Smooth muscle cell (in vitro differentiated cells): Measurements from ENCODE around the gene ARHGEF40. TPM values are rescaled to one million over a fixed set of nuclear protein-coding genes. Genes with fewer than 3 reads are reported as not detected.

Source experiments
- DNase-seq: peaks from one replicate; lab custom pipeline; 2025; ENCODE audit not compliant: unreplicated experiment; lab: John Stamatoyannopoulos, UW
- H2AFZ ChIP-seq: fragments of 200-600 bp; sonication (generic); 2 replicates; pipeline ENCODE4 v1.6.0; 2016; ENCODE audit warnings: antibody characterized with exemption, low read depth, mild to moderate bottlenecking
- H3F3A ChIP-seq: fragments of 200-600 bp; sonication (generic); 2 replicates; pipeline ENCODE4 v1.6.0; 2017; ENCODE audit warnings: antibody characterized with exemption, low read depth
- H3K27ac ChIP-seq: fragments of 200-600 bp; sonication (generic); 2 replicates; pipeline ENCODE4 v1.5.1; 2016; ENCODE audit warnings: low read depth, mild to moderate bottlenecking
- H3K27me3 ChIP-seq: fragments of 200-600 bp; sonication (generic); 2 replicates; pipeline ENCODE4 v1.6.1; 2016; ENCODE audit warnings: low read depth, mild to moderate bottlenecking
- H3K36me3 ChIP-seq: fragments of 200-600 bp; sonication (generic); 2 replicates; pipeline ENCODE4 v1.5.1; 2016; ENCODE audit warnings: low read depth
- H3K4me1 ChIP-seq: fragments of 200-600 bp; sonication (generic); 2 replicates; pipeline ENCODE4 v1.5.1; 2016; ENCODE audit warnings: low read depth
- H3K4me2 ChIP-seq: fragments of 200-600 bp; sonication (generic); 2 replicates; pipeline ENCODE4 v1.6.0; 2016; ENCODE audit warnings: mild to moderate bottlenecking
- H3K4me3 ChIP-seq: fragments of 200-600 bp; sonication (generic); 2 replicates; pipeline ENCODE4 v1.5.1; 2016; ENCODE audit warnings: mild to moderate bottlenecking
- H3K79me2 ChIP-seq: fragments of 200-600 bp; sonication (generic); 2 replicates; pipeline ENCODE4 v1.6.0; 2016; ENCODE audit warnings: low read depth, mild to moderate bottlenecking
- H3K9ac ChIP-seq: fragments of 200-600 bp; sonication (generic); 2 replicates; pipeline ENCODE4 v1.6.0; 2016; ENCODE audit warnings: low read depth
- H3K9me3 ChIP-seq: fragments of 200-600 bp; sonication (generic); replicated peaks from 2 replicates; pipeline ENCODE4 v1.5.1; 2016; ENCODE audit warnings: low read depth
- H4K20me1 ChIP-seq: fragments of 200-600 bp; sonication (generic); 2 replicates; pipeline ENCODE4 v1.6.0; 2016; ENCODE audit warnings: low read depth
- CTCF ChIP-seq: fragments of 200-600 bp; sonication (generic); IDR thresholded peaks from 2 replicates; pipeline ENCODE4 v1.5.1; 2017; ENCODE audit warnings: borderline replicate concordance, mild to moderate bottlenecking, antibody characterized with exemption; ENCODE audit not compliant: insufficient read depth, poor library complexity, severe bottlenecking
- WGBS: methylation state at CpG from one replicate; pipeline ENCODE4 v1.1.7; 2016; ENCODE audit warnings: low lambda C conversion rate; 5-methylcytosine and 5-hydroxymethylcytosine counted together
- polyA plus RNA-seq: library from polyadenylated mRNA; unstranded; fragments of >200 nt; fragmentation: Nextera tagmentation; extraction: Ambion mirVana; gene quantifications from 2 replicates; pipeline ENCODE4 v1.2.1, GENCODE V29; 2016
- total RNA-seq: library from RNA; depleted of rRNA; stranded (reverse); fragments of >200 nt; gene quantifications from 2 replicates; pipeline ENCODE4 v1.2.3, GENCODE V29; 2014

Gene ARHGEF40
- total and polyA plus RNA-seq, 2 experiments from 2014 or later: 67.8 to 74.4 TPM

DNA sequence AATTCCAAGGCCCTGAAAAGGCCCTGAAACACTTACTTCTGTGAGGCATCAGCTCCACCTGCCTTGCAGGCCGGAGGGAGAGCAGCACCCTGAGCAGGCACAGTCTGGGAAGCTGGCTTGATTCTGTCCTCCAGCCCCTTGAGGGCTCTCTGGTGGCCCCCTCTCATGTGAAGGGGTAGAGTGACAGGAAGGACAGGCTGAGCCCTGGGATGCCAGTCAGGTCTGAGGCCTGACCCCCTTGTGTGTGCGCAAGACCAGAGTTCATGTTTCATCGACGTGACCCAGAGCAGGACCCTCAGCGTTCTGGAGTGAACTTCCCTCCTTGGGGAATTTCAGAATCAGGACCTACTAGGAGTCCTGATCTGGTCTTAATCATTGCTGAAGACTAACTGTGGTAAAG is 11.2 kb upstream of the ARHGEF40 start:
- TF ChIP-seq CTCF: no peak
- Histone ChIP-seq H3K79me2 (no peaks in the 10 kb centered on the region), H3K27ac (peak overlapping the region; percentile 79), H3K27me3 (no peaks in the 10 kb centered on the region), H4K20me1 (no peaks in the 10 kb centered on the region), H3K4me1 (peaks cover 8% of the 10 kb centered on the region), H3K4me2 (no peak overlapping the region), H3F3A (peaks cover 11% of the 10 kb centered on the region), H2AFZ (no peak overlapping the region), H3K9me3 (no peaks in the 10 kb centered on the region), H3K4me3 (no peak overlapping the region), H3K9ac (no peak overlapping the region), H3K36me3 (no peaks in the 10 kb centered on the region)
- 94% methylated on average over 5 of the region's 5 CpGs for WGBS
- no peak for DNase-seq

DNA sequence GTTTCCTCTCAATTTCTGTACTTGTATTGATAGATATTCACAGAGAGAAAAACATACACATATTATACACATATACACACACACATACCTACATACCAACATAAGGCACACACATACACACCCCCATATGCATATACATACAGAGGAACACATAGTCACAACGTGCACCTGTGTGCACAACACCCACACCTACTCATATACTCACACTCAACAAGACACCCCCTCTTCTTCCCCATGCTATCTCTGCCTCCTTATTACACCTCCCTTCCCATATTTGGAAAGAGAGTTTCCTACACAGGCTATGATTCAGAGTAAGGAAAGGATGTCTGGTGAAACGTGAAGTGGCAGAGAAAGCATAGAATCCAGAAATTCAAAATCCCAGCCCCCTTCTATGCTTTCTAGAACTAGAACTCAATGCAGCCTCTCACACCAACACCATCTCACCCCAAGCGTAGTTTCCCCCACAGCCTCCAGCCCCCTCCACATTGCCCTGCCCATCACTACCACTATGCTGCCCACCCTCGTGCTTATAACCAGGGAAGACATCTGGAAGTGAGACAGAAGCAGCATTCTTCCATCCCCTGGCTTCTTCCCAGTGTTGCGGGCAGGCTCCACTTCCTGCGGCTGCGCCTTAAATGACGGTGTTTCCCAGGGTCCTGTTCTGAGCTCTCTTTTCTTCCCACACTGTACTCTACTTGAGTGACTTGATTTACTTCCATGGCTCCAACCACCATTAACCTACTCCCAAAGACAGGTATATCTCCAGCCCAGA is 10.1 kb upstream of the ARHGEF40 start:
- H3K4me1 ChIP-seq: peaks cover 8% of the 10 kb centered on the region
- no peaks in the 10 kb centered on the region for H4K20me1 ChIP-seq
- 71% methylated on average over 8 of the region's 8 CpGs for WGBS
- peak overlapping the region; percentile 15 for H2AFZ ChIP-seq
- no peaks in the 10 kb centered on the region for H3K27me3 ChIP-seq
- H3K27ac ChIP-seq: peak overlapping the region; percentile 41
- no peaks in the 10 kb centered on the region for H3K36me3 ChIP-seq
- H3K4me2 ChIP-seq: peak overlapping the region; percentile 41
- no peak for TF ChIP-seq CTCF
- no peaks in the 10 kb centered on the region for H3K9me3 ChIP-seq
- H3K79me2 ChIP-seq: no peaks in the 10 kb centered on the region
- DNase-seq: no peak
- H3K4me3 ChIP-seq: no peak overlapping the region
- H3F3A ChIP-seq: peaks cover 16% of the 10 kb centered on the region
- no peak overlapping the region for H3K9ac ChIP-seq

DNA sequence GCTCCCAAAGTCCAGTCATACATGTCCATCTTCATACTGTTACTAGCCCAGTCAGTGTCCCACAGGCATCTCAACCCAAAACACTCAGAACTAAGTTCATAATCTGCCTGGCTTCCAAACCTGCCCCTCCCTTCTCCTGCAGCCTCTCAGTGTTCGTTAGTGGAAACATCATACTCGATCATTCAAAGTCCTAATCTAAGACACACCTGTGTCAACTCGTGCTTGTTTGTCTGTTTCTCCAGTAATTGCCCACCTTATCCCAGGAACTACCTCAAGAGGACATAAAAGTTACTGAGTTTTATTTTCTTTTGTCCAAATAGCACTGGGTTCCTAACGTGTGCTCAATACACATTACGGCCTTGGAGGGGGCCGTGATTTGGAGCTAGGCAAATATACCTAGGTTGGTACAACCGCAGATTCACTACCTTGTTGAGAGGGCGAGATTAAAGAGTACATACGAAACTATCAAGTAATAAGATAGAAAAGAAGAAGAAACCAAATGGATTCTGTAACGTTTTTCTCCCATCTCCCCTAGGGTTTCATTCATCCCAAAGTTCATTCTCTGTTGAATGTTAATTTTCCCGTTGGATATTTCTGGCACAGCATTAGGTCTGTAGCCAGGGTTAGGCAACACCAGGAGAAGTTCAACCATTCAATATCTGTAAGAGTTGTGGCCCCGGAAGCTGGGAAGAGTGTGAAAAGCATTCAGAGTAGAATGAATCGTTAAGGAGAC is 9.3 kb upstream of the ARHGEF40 start:
- Histone ChIP-seq H4K20me1 (no peaks in the 10 kb centered on the region), H3K9ac (no peak overlapping the region), H3K4me3 (no peak overlapping the region), H3K9me3 (no peaks in the 10 kb centered on the region), H3K27me3 (no peaks in the 10 kb centered on the region), H3F3A (peaks cover 16% of the 10 kb centered on the region), H3K4me1 (peaks cover 8% of the 10 kb centered on the region), H3K36me3 (no peaks in the 10 kb centered on the region), H2AFZ (no peak overlapping the region), H3K4me2 (peak overlapping the region; percentile 41), H3K27ac (peak overlapping the region; percentile 41), H3K79me2 (no peaks in the 10 kb centered on the region)
- no peak for TF ChIP-seq CTCF
- WGBS: 88% methylated on average over 13 of the region's 13 CpGs
- no peak for DNase-seq

DNA sequence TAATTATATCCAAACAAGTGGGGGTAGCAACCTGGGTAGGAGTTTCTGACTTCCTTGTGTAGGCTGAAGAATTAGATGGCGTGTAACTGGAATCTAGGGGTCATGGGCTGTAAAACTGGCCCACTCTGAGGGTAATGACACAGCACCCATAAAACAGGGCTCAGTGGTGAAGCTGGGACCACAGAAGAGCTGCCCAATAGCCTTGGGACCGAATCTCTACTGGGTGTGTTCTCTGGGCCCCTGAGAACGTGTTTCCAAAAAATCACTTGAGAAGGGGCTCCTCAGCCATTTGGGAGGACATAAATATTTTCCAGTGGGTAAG is 8.8 kb upstream of the ARHGEF40 start:
- no peak overlapping the region for H3K27ac ChIP-seq
- no peak for TF ChIP-seq CTCF
- no peak for DNase-seq

More for the DNA sequence above, 8.8 kb upstream of the ARHGEF40 start:
- no peaks in the 10 kb centered on the region for H3K9me3 ChIP-seq
- no peak overlapping the region for H2AFZ ChIP-seq
- no peaks in the 10 kb centered on the region for H3K36me3 ChIP-seq
- no peaks in the 10 kb centered on the region for H3K79me2 ChIP-seq
- H4K20me1 ChIP-seq: no peaks in the 10 kb centered on the region
- H3K9ac ChIP-seq: no peak overlapping the region
- peaks cover 8% of the 10 kb centered on the region for H3K4me1 ChIP-seq
- no peaks in the 10 kb centered on the region for H3K27me3 ChIP-seq
- 75% methylated on average over 3 of the region's 3 CpGs for WGBS
- H3K4me2 ChIP-seq: no peak overlapping the region
- H3F3A ChIP-seq: peaks cover 16% of the 10 kb centered on the region
- H3K4me3 ChIP-seq: no peak overlapping the region
